Activated CD4-positive, alpha-beta T cell treated with anti-CD3 and anti-CD28 coated beads, Interleukin-2, amount 50 U/mL, for 4 hours (primary cell): ENCODE measurements around the gene TMUB2.

Experiments used
- DNase-seq, 2 experiments: peaks; one replicate each; pipeline ENCODE4 v3.0.0-alpha.2; 2020

TMUB2 gene

DNA sequence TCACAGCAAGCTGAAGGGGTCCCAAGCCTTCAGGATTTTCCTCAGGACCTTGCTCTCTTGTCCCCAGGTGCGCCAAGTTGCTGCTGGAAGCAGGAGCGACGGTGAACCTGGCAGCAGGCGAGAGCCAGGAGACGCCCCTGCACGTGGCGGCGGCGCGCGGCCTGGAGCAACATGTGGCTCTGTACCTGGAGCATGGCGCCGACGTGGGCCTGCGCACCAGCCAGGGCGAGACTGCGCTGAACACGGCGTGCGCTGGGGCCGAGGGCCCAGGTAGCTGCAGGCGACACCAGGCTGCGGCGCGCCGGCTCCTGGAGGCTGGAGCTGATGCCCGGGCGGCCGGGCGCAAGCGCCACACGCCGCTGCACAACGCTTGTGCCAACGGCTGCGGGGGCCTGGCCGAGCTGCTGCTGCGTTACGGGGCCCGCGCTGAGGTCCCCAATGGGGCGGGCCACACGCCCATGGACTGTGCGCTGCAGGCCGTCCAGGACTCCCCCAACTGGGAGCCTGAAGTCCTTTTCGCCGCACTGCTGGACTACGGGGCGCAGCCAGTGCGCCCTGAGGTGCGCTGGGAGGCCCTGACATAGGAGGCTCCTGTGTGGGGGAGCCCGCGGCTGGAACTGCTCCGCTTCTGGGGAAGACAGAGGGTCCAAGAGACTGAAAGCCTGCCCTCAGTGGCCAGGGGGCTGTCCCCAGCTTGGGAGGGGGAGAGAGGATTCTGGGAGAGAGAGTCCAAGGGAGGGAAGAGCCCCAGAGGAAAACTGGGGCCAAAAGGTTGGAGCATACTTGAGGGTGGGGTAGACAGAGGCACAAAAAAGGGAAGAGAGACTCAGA is 9.9 kb upstream of the TMUB2 start:
- no peak for DNase-seq

DNA sequence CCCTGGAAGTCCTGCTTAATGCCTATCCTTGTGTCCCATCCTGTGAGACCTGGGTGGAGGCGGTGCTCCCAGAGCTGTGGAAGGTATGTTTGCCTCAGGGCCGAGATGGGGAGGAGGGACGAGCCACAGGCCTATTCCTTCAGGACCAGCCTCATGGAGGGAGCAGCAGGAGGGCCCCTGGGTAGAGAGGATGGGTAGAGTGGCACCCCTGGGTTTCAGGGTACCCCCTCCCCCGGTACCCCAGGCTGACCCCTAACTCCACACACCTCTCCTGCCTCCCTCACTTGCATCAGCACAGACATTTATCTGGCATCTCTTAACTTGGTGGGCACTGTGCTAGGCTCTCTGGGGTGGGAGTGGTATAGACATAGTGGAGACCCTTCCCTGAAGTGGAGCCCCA is 9.1 kb upstream of the TMUB2 start:
- no peak for DNase-seq

DNA sequence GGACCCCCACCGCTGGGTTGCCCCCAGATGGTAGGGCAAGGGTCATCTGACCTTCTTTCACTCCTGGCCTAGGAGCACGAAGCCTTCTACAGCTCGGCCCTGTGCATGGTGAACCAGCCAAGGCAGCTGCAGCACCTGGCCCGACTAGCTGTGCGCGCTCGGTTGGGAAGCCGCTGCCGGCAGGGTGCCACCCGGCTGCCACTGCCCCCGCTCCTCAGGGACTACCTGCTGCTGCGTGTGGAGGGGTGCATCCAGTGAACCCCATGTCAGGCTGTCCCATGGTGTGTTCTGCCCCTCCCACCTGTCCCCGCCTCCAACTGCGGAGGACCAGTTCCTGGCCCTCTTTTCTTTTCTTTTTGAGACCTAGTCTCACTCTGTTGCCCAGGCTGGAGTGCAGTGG is 8.6 kb upstream of the TMUB2 start:
- DNase-seq = no peak

DNA sequence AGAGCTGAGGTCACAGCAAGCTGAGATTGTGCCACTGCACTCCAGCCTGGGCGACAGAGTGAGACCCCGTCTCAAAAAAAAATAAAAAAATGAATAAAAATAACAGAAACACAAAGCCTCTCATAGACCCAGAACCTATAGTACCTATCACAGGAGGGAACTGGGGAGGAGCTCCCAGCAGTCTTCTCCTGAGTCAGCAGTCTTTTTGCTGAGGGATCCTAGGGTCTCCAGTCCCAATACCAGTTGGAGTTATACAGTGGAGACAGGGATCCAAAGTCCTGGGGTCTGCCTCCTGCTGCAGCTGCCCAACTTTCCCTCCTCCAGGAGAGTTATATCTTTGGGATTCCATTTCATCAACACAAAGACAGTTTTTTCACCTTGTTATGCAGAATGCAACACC is 3.7 kb upstream of the TMUB2 start:
- DNase-seq = no peak

DNA sequence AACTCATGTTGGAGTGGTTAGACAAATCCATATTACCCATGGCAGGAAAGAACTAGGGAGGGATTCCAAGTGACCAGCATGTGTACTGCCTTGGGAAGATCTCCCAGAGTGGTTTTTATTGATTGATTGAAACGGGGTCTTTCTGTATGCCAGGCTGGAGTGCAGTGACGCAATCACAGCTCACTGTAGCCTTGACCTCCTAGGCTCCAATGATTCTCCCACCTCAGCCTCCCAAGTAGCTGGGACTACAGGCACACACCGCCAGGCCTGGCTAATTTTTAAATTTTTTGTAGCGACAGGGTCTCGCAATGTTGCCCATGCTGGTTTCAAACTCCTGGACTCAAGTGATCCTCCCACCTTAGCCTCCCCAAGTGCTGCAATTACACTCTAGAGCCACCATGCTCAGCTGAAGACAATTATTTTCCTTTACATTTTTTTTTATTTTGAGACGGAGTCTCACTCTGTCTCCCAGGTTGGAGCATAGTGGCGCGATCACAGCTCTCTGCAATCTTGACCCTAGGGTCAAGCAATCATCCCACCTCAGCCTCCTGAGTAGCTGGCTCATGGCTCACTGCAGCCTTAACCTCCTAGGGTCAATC is 2.5 kb upstream of the TMUB2 start:
- no peak for DNase-seq

DNA sequence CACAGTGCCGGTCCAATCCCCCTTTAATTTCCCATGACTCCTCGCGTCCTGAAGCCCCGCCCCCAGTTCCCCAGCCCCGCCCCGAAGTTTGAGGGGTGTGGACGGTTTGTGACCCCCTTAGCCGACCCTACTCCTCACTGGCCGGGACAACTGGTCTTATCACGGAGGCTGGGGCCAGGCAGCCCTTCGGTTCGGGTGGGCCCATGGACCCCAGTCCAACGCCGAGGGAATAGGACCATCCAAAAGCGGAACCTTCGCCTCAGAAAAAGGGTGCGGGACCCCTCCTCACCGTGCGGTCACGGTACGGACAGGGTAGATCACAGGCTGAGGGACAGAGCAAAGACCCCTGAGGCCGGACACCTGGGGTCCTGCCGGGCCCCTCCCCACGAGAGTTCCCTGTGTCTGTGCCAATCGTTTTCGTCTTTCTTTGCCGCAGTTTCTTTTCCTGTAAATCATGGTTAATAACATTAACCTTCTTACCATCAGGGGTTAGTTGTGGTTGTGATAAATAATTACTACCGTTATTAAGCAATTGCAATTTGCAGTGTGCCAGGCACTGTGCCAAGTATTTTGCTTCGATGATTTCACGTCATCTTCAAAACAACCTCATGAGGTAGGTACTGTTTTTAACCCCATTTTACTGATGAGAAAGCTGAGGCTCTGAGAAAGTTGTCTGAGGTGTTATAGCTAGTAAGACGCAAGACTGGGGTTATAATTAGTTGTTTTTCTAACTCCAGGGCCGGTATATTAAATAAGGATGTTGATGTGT is 543 bp downstream of the TMUB2 start:
- DNase-seq = no peak

DNA sequence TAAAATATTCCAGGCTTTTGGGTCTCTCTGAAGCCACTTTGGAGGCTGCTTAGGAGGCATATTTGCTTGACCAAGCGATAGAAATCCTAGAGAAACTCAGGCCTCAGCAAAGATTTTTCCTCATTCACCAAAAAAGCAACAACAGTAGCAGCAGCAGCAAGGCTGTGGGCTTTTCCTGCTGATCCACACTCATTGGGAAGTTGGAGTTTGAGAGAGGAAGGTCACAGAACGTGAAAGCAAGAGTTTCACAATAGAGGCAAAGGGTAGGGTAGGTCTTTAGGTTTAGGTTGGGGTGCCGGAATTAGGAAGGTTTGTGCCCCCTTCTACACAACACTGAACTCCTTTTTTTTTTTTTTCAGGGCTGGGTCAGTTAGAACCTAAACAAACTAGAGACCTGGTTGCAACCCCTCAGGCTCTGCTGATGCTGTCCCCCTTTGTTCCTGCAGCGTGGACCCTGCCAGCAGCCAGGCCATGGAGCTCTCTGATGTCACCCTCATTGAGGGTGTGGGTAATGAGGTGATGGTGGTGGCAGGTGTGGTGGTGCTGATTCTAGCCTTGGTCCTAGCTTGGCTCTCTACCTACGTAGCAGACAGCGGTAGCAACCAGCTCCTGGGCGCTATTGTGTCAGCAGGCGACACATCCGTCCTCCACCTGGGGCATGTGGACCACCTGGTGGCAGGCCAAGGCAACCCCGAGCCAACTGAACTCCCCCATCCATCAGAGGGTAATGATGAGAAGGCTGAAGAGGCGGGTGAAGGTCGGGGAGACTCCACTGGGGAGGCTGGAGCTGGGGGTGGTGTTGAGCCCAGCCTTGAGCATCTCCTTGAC is 2.0 kb downstream of the TMUB2 start:
- DNase-seq = no peak

DNA sequence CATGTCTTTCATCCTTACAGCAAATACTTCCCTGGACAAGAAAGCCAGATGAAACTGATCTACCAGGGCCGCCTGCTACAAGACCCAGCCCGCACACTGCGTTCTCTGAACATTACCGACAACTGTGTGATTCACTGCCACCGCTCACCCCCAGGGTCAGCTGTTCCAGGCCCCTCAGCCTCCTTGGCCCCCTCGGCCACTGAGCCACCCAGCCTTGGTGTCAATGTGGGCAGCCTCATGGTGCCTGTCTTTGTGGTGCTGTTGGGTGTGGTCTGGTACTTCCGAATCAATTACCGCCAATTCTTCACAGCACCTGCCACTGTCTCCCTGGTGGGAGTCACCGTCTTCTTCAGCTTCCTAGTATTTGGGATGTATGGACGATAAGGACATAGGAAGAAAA is 3.7 kb downstream of the TMUB2 start:
- no peak for DNase-seq

DNA sequence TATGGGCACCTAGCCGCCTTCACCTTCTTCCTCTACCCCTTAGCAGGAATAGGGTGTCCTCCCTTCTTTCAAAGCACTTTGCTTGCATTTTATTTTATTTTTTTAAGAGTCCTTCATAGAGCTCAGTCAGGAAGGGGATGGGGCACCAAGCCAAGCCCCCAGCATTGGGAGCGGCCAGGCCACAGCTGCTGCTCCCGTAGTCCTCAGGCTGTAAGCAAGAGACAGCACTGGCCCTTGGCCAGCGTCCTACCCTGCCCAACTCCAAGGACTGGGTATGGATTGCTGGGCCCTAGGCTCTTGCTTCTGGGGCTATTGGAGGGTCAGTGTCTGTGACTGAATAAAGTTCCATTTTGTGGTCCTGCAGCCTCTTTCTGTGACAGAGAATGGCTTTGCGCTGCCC is 4.6 kb downstream of the TMUB2 start:
- DNase-seq = no peak

DNA sequence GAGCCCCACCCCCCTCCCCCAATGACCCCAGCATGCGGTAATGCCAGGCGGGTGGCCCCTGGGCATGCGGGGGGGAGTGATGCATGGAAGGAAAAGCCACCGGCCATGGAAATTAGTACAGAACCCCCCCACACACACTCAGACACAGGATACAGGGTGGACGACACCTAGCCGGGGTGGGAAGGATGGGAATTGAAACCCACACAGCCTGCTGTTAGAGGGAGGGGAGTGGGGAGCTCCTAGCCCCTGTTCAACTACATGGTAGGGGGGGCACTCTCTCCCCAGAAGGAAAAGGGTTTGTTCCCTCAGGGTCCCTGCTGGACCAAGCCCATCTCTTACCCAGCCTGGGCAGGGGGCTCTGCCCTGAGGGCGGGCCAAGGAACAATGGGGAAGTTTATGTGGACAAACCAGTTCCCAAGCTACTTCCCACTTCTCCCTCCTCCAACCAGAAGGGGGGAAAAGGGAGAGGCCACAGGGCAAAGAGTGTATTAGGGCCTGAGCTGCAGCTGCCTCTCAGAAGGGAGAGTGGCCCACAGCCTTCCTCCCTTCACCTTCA is 5.2 kb downstream of the TMUB2 start:
- DNase-seq = no peak

DNA sequence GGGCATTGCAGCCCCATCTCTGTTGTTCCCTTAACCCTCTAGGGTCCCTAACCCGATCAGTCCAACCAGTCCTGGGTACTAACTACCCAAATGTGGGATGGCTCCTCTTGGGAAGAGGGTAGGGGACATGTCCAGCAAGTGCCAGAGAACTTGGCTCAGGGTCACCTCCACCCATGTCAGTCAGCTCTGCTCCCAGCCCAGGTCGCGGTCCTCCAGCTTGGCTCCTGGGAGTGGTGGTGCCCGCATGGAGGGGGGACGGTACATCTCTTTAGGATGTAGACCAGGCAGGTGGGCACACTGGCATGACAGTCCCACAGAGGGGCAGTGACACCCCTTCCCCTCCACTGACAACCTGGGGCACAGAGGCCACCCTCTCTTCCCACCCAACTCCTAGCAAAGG is 6.0 kb downstream of the TMUB2 start:
- no peak for DNase-seq

DNA sequence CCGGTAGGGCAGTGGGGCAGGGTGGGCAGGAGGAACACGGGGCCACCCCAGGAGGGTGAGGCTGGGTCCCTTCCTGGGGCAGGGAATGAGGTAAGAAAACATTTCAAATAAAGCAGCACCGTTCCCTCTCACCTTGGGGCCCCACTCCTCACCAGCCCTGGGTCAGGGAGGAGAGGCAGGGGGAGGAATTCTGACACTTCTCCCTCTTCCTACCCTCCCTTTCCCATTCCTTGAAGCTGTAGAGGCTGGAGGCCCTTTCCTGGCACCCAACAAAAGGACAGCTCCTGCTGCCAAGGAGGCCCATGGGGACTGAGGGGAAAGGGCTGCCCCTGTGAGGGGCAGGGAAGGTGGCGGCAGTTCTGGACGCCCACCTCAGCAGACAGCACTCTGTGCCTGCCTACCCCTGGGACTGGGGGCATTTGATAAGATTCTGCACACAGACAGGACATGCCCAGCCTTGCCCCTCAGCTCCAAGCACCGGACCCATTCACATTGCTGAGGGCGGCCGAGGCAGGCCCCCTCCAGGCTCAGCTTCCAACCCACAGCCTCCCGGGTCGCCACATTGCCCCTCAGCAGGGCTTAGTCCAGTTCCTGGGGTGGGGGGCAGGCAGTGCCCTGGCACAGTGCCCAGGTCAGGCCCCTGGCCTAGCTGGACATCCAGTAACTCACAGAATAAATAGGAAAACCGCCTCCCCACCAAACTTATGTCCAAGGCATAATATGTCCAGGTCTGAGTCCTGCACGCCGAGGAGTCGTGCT is 6.7 kb downstream of the TMUB2 start:
- DNase-seq = no peak

DNA sequence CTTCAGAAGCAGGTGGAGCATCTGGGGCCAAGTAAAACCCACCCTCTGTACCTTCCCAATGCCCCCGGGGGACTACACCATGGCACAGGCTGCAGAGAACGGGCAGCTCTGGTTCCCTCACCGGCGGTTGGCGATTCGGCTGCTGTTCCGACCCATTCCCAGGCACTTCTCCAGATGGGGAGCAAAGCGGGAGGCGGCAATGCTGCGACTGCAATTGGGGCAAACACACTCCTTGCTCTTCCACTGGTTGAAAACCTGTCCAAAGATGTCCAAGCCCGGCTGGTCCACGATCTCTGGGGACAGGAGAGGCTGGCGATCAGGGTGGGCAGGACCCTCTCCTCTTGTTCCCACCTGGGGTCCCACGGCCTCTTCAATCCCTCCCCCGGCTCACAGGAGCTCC is 10.3 kb downstream of the TMUB2 start:
- DNase-seq = no peak

DNA sequence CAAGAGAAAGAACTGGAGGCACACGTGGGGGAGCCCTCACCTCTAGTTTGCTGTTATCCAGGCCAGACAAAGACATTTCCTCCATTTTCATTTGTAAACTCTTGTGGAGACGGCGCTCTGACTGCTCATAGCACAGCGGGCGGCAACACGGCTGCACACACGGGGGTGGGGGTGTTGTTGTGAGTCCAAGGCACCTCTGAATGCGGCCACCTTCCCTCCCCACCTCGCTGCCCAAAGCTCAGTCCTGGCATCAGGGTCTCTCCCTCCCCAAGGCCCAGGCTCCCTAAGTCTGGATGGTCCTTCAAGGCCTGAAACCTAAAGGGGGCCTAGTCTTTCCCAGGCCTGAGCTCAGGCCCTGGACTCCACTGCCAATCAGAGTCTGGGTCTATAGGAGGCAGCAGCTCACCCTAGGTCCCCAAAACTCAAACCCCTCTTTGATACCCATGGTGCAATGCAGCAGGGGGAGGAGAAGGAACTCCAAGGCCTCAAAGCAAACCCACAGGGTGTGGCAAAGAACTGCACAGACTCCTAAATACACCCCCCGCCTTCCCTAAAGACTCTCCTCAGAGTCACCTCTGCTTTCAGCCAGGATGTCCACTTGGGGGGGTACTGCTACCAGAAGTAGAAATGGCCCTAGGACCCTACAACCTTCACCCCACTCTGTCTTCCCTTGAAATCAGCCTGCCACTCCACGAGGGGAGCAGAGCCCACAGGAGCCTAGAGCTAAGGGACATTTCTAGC is 11.4 kb downstream of the TMUB2 start:
- DNase-seq = peak; percentile 20 to 37

DNA sequence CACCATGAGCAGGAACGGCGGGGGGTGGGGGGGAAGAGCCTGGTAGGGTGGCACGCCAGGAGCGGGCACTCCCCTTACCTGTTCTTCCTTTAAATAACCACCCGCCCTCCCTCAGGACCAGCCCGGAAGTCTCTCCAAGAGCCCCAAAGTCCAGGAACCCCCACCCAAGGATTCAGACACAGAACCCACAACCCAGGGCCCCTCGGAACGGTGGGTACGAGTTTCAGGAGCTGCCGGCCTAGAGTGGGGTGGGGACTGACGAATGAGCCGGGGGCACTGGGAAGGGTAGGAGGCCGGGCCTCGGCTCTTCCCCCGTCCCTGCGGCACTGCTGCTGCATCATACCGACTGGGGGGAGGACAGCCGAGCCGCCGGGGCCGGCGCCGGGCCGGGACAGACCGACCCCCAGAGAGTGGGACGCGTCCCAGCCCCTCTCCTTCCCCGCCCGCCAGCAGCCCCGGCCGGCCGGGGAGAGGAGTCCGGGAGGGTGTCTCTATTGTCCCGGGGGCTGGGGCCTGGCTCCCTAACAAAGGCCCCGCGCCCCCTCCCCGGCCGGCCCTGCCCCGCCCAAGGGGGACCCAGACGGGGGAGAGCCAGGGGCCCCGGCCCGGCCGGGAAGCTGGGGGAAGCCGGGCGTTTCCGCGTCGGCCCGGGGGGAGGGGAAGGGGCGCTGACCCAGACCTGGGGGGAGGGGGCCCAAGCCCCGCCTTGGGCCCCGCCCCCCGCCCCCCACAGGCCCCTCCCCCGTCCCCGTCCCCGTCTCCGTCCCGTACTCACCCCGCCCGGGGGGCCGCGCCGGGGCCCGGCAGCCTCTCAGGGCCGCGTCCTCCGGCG is 12.2 kb downstream of the TMUB2 start:
- DNase-seq = peak; percentile 33 to 35

DNA sequence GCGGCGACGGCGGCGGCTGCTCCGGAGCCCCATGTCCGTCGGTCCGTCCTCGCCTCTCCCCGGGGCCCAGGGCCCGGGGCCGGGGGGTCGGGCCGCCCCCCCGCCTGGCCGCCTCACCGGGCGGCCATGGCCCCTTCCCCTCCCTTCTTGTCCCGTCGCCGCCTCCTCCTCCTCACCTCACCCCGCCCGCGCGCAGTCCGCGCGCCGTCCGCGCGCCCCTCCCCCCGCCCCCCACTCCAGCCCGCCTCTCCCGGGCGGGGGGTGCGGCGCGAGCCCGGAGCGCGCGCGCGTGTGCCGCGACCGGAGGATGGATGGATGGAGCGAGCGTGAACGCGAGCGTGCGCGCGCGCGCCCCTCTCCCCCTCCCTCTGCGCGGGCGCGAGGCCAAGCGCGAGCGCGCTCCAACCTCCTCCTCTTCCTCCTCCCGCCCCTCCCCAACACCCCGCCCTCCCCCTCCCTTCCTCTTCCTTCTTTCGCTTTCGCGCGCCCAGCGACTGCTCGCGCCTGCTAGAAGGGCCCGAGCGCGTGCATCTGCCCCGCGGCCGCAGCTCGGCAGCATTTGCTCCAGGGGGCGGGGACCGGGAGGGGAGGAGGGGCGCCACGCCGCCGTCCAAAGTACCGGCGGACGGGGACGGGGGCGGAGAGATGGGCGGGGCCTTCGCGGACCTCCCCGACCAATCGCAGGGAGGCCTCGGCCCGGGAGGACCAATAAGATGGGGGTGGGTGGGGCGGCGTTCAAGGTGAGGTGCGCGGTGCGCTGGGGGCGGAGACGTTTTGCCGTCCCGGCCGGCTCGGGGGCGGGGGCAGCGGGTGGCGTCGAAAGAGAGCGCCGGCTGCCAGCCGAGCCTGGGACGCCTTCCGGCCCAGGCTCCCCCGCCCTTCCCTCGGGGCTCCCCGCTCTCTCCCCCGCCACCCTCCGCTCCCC is 13.0 kb downstream of the TMUB2 start, which contains the start of gene ATXN7L3:
Gene ATXN7L3, minus strand, starts transcription at position 332 of the 925 bp plus-strand sequence. CDS start 1,814 bp downstream, outside the sequence.
- DNase-seq = peak; percentile 100

DNA sequence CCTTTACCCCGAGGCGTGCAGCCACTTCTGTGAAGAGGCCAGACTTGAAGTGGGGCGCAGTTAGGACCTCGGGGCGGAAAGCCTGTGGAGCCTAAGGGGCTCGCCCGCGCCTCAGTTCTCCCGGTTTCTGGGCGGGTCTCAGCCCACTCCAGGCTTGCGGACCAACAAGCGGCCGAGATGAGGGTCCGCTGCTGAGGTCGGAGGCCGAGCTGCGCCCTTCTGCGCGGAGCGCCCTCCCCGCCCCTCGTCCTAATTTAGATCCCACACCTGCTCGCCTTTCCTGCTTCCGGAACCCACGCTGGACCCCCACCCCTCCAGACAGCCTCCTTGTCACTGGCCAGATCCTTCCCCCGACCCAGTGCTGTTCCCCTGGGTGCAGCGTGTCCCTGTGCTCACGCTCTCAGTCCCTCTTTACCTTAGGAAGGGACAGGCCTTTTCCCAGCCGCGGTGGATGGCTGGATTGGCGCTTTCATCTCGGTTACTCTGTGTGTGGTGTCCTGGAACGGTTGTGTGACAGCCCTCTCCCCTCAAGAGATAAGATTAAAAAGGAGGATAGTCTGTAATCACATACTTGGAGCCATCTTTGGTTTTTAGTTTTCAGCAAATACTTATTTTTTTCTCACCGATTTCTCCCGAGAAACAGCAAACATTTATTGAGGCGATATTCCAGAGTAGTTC is 13.8 kb downstream of the TMUB2 start:
- DNase-seq = no peak

DNA sequence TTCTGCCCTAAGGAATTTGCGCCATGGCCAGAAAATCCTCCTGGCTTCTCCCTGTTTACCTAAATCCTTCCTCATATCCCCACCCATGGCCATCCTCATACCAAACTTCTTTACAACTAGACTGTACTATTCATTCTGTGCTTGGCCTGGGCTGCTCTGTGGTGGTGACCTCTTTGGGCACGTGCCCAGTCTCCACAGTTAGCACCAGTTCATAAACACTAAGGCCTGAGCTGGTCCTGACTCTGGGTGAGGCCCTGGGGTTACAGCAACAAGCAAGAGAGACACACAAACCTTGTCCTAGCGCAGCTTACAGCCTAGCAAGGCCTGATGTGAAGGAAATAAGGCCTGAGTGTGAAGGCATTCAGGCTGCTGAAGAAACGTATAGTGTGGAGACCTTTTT is 16.0 kb downstream of the TMUB2 start:
- DNase-seq = no peak
